ENCODE data around the gene SAMD3.
"Not testable (repeated sequence)": the region's sequence is repeated elsewhere in the genome, so short reads cannot be mapped to it uniquely, and the experiment has no call there.

The SAMD3 gene

DNA sequence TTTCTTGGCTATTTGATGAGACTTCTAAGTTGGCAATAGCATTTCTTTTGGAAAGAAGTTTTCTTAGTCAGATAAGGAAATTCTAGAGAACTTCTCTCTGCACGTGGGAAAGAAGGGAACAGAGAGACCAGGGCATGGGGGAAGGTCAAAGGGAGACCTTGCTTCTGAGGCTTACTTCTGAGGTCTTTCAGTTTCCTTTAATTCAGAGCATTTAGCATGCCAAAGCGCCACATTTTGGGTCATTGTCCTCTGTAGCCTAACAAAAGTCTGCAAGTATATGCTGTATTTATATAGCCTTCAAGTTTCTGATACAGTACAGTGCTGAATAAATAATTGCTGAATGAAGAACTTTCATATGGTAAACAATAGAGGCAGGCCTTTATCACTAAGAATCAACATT, 95.6 kb downstream of the SAMD3 start:
- no peak for DNase-seq

DNA sequence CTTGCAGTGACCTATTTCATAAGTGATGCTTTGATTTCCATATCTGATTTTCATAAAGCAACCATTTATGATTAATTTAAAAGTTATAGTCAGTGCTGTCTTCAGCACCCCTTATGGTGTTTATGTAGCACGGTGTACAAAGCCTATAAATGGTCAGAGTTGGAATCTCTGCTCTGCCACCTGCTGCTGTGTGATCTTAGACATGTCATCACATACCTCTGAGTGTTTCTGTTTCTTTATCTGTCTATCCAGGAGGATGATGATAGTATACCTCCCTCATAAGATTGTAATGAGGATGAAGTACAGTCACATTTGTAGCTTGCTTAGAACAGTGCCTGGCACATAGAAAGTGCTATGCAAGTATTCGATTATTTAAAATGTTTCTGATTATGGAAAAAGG, 100.5 kb downstream of the SAMD3 start:
- no peak for DNase-seq

DNA sequence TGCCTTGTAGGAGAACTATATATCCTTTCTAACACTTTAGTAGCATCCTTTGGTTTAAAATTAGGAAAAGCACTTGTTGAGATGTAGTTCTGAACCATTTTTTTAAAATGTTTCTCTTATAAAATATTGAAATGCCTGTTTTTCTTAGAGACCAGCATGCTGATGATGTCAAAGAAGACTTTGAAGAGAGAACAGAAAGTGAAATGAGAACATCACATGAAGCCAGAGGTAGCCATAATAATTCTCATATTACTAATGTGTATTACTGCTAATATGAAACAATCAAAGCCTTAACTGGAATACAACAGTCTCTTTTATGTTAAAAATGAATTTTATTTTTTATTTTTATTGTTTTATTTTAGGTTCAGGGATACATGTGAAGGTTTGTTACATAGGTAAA, 102.0 kb downstream of the SAMD3 start:
- DNase-seq: no peak

GRCh38 chr6:130119211-130119610, 103.5 kb downstream of the SAMD3 start:
- DNase-seq: no peak

GRCh38 chr6:130118236-130118635, 104.5 kb downstream of the SAMD3 start:
- DNase-seq: no peak

DNA sequence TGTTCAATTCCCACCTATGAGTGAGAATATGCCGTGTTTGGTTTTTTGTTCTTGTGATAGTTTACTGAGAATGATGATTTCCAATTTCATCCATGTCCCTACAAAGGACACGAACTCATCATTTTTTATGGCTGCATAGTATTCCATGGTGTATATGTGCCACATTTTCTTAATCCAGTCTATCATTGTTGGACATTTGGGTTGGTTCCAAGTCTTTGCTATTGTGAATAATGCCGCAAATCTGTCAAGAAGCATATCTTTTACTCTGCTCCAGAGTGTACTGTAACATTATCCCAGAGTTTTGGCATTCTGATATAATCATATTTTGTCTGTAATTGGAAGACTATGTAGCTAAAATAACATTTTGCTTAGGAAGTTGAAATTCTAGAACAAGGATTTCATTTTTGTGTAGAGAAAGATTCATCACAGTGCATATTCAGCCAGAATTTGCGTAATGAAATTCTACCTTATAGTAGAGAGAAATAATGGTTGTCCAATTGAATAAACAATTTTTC, 105.5 kb downstream of the SAMD3 start:
- DNase-seq: not testable (repeated sequence)

GRCh38 chr6:130116273-130116672, 106.5 kb downstream of the SAMD3 start:
- no peak for DNase-seq

- no peak for DNase-seq
Measured at GRCh38 chr6:130115036-130115435, 107.7 kb downstream of the SAMD3 start.

DNA sequence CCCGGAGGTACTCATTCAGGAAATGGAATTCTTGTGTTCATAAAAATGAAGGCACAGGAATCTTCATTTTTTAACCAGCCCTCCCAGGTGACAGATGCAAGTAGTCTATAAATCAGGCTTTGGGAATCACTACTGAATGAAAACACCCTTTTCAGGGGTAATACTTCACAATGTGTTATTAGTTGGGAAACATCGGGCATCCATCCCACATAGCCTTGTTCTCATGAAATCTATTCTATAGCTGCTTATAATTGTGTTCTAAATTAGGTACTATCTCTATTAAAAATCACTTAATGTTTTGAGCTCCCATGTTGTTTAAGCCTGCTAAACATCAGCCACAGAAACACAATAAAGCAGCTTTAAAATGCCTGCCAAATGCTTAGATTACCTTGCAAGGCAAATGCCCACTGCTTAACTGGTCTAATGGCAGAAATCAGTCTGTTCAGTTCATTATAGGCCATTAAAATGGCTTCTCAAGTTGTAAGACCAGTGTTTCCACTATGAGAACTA, 109.5 kb downstream of the SAMD3 start:
- no peak for DNase-seq

GRCh38 chr6:130111031-130111430, 111.7 kb downstream of the SAMD3 start:
- DNase-seq: no peak

DNA sequence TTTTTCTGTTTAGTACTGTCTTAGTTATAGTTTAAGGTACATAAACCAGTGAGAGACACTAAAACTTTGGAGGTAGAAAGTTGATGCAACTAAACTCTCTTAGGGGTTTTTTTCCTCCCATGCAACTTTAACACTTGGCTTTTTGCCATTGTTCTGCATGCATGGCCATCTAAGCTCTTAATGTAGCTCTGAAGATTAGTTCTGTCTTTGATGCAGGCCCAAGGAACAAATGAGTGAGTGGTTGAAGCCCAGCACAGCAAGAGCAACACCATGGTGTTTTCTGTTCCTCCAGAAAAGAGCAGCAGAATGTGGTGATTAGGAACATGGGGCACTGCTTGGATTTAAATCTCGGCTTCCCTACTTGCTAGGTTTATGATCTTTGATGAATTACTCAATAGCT, 115.0 kb downstream of the SAMD3 start:
- DNase-seq: no peak

DNA sequence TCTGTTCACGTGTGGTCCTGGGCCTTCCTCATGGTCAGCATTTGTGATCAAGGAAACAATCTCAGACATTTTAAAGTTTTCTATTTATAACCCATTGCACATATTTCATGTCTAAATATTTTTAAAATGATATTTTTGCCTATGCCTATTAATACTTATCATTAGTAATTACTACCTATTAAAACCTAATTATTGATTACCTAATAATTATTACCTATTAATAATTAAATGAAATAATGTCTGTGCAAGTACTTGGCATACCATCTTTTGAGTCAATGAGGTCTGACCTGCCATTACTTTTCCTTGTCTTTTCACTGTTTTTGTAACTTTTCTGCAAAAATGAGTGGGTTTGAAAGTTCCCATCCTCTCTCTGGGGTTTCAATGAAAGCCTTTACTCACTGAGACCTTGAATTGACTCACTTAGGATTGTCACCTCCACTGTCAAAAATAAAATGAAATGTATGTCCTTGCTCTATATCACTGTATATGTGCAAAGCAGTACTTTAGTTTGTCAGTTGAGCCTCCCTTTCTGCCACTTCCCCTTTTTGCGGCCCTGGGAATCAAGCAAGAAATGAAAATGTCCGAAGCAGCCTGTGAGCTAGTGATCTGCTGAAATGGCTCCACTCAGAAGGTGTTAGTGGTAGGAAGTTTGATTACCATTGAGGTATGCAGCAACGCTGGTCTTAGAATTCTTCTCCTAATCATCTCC, 116.6 kb downstream of the SAMD3 start:
- no peak for DNase-seq

- DNase-seq: no peak
Measured at GRCh38 chr6:130099119-130099518, 123.6 kb downstream of the SAMD3 start.

DNA sequence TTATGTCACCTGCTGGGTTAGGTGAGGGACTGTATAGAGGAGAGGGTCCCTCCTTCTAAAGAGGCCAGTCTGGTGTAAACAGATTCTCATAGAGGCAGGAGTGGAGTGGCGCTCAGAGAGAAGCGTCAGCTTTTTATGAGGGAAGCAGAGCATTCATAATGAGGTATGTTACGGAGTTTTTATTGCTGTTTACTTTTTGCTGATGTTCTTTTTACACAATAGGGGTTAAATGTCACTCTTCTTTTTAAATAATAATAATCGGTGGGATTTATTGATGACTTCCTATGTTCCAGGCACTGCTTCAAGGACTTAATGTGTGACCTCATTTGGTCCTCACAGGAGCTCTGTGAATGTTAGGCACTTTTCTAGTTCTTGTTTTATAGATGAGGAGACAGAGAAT, 124.4 kb downstream of the SAMD3 start:
- DNase-seq: no peak
